Stimulated activated CD4-positive, alpha-beta T cell treated with anti-CD3 and anti-CD28 coated beads, Interleukin-2, amount 100 ng/mL, for 4 hours (primary cell): ENCODE measurements around the gene OLFML3.

Experiments
- DNase-seq: peaks from one replicate; pipeline ENCODE4 v3.0.0-alpha.2; 2020; ENCODE audit warnings: low read depth

Gene OLFML3

DNA sequence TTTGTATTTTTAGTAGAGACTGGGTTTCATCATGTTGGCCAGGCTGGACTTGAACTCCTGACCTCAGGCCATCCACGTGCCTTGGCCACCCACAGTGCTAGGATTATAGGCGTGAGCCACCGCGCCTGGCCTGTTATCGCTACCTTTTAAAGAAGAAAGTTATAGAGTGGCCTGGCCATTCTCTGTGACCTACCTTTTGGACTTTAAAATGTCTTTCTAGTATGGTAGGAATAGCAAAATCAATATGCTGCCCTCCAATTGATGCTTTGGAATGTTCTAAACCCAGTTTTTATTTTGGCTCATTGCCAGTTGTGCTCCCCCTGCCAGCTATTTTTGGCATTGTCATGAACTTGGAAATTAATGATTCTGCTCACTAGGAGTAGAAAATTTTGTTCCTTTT lies 30.3 kb upstream of the OLFML3 start:
- no peak for DNase-seq

DNA sequence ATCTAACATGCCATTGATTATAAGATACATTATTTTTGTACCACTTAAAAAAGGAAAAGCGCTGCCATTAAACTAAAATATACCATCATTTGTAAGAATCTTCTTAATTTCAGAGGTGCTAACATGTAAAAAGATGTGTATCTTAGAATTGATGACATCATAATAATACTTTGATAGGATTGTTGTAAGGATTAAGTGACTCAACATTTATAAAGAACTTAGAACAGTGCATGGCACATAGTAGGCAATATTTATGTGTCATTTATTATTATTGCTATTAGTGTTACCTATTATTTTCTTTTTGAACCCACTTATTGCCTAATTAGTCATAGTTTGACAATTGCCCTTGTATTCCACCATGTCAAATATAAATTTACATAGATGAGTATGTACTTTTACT lies 28.4 kb upstream of the OLFML3 start:
- DNase-seq = no peak

DNA sequence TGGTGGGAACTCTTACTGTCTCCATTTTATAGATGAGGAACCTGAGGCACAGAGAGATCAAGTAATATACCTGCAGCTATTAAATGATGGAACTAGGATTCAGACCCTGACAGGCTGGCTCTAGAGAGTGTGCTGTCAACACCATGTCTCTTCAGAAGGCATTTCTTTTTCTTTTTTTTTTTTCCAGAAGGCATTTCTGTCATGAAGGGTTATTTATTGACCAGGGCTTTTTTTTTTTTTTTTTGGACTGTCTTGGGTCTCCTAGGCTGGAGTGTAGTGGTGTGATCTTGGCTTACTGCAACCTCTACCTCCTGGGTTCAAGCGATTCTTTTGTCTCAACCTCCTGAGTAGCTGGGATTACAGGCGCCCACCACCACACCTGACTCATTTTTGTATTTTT lies 27.6 kb upstream of the OLFML3 start:
- no peak for DNase-seq

DNA sequence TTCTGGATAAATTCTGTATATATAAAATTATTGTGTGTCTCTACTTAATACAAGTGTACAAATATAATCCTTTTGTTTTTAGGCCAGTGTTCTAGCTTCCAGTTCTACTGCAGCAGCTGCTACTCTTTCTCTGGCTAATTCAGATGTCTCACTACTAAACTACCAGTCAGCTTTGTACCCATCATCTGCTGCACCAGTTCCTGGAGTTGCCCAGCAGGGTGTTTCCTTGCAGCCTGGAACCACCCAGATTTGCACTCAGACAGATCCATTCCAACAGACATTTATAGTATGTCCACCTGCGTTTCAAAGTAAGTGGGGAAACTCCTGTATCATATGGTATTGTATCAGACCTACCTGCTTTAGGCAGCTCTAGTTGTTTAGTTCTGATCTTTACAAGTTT lies 21.3 kb upstream of the OLFML3 start:
- no peak for DNase-seq

DNA sequence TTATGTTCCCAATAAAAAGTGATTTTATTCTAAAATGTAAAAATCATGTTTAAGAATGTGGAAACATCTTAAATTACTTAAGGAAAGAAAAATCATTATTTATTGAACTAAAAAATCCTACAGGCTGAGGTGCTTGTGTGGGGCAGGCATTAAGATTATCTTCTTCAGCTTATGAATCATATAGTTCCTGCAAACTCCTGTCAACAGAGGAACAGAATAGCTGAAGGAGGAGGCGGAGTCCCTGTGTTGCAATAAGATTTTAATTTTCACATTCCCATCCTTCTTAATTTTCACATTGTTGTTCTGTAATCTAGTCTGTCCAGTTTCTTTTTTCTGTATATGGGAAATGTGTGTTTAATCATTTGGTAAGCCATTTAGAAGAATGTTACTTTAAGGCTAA lies 20.6 kb upstream of the OLFML3 start:
- no peak for DNase-seq

DNA sequence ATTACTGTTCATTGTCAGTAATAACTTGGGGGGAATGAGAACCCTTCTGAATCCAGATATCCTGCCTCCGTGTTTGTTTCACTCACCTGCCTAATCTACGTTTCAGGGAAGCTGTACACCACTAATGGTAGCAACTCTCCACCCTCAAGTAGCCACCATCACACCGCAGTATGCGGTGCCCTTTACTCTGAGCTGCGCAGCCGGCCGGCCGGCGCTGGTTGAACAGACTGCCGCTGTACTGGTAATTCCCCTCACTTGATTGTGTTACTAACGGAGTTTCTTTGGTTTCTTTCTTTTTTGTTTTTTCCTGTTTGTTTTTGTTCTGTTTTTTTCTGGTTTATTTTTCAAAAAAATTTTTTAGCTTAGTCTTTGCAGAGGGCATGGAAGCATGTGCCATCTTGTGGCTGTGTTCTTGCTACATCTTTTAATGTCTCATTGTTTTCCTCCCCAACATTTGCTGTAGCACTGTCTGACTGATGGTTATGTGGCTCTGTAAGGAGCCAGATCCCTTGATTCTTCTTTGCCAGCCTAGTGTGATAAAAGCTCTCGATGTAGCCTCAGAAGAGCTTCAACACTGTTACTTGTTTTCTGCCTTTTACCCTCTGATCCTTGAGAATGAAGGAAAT lies 15.9 kb upstream of the OLFML3 start:
- DNase-seq = no peak

DNA sequence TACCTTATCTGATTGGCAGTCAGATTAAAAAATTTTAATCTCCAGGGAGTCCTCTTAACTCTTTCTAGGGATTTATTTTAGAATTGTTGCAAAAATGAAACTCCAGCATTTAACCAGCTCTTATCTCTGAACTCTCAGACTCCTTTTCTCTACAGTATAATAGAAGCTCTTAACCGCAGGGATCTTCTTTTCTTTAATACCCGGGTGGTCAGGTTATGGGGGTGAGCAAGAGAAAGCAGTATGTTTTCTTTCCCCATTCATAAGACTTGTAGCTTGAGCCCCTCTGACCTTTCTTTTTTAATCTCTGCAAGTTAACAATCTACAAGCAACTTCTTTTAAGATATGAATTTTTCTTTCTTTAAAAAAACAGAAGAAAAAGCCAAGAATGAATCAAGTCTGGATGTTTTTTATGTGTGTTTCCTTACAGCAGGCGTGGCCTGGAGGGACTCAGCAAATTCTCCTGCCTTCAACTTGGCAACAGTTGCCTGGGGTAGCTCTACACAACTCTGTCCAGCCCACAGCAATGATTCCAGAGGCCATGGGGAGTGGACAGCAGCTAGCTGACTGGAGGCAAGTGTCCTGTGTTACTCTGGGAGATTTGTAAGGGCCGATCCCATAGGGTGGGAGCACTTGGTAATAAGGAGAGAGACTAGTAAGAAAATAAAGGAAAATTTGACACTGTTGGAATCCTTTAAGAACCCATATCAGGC lies 13.4 kb upstream of the OLFML3 start:
- no peak for DNase-seq

DNA sequence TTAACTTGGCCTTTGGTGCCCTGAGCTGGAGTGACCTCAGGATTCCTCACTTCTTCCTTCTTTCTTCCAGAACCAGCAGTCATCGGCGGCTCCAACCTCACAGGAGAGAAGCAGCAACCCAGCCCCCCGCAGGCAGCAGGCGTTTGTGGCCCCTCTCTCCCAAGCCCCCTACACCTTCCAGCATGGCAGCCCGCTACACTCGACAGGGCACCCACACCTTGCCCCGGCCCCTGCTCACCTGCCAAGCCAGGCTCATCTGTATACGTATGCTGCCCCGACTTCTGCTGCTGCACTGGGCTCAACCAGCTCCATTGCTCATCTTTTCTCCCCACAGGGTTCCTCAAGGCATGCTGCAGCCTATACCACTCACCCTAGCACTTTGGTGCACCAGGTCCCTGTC lies 6.3 kb upstream of the OLFML3 start:
- DNase-seq = no peak

DNA sequence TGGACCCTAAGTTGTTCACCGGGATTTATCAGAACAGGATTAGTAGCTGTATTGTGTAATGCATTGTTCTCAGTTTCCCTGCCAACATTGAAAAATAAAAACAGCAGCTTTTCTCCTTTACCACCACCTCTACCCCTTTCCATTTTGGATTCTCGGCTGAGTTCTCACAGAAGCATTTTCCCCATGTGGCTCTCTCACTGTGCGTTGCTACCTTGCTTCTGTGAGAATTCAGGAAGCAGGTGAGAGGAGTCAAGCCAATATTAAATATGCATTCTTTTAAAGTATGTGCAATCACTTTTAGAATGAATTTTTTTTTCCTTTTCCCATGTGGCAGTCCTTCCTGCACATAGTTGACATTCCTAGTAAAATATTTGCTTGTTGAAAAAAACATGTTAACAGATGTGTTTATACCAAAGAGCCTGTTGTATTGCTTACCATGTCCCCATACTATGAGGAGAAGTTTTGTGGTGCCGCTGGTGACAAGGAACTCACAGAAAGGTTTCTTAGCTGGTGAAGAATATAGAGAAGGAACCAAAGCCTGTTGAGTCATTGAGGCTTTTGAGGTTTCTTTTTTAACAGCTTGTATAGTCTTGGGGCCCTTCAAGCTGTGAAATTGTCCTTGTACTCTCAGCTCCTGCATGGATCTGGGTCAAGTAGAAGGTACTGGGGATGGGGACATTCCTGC lies 3.9 kb upstream of the OLFML3 start:
- no peak for DNase-seq

DNA sequence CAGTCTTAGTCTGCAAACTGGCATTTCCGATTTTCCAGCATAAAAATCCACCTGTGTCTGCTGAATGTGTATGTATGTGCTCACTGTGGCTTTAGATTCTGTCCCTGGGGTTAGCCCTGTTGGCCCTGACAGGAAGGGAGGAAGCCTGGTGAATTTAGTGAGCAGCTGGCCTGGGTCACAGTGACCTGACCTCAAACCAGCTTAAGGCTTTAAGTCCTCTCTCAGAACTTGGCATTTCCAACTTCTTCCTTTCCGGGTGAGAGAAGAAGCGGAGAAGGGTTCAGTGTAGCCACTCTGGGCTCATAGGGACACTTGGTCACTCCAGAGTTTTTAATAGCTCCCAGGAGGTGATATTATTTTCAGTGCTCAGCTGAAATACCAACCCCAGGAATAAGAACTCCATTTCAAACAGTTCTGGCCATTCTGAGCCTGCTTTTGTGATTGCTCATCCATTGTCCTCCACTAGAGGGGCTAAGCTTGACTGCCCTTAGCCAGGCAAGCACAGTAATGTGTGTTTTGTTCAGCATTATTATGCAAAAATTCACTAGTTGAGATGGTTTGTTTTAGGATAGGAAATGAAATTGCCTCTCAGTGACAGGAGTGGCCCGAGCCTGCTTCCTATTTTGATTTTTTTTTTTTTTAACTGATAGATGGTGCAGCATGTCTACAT lies 2.5 kb upstream of the OLFML3 start:
- no peak for DNase-seq

DNA sequence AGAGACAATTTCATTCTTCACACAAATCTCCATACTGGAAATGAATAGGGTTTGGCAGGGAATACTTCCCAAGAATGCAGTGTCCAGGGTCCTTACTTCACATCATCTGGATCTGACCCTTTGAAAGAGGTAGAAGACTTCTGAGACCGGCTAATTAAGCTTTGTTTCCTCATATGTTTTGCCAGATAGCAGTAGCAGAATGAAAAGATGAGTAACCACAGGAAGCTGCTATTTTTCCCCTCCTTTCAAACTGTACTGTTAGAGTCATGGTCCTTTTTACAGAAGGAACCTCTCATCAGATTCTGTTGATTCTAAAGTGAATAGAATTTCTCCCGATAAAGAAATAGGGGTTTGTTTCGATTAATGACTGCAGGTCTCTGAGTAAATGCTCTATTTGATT lies 1.4 kb upstream of the OLFML3 start:
- DNase-seq = no peak

DNA sequence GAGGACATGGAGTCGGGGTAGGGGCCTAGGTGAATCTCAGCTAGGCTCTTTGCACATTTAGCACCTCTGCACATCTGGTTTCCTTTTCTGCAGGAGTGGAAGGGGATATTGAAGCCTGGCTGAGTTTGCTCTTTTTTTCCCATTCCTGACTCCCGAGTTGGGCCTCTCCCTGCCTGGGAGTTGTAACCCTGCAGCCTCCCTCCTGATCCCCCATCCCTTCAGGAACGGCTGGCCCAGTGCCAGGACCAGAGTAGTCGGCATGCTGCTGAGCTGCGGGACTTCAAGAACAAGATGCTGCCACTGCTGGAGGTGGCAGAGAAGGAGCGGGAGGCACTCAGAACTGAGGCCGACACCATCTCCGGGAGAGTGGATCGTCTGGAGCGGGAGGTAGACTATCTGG lies 836 bp downstream of the OLFML3 start:
- DNase-seq = no peak

DNA sequence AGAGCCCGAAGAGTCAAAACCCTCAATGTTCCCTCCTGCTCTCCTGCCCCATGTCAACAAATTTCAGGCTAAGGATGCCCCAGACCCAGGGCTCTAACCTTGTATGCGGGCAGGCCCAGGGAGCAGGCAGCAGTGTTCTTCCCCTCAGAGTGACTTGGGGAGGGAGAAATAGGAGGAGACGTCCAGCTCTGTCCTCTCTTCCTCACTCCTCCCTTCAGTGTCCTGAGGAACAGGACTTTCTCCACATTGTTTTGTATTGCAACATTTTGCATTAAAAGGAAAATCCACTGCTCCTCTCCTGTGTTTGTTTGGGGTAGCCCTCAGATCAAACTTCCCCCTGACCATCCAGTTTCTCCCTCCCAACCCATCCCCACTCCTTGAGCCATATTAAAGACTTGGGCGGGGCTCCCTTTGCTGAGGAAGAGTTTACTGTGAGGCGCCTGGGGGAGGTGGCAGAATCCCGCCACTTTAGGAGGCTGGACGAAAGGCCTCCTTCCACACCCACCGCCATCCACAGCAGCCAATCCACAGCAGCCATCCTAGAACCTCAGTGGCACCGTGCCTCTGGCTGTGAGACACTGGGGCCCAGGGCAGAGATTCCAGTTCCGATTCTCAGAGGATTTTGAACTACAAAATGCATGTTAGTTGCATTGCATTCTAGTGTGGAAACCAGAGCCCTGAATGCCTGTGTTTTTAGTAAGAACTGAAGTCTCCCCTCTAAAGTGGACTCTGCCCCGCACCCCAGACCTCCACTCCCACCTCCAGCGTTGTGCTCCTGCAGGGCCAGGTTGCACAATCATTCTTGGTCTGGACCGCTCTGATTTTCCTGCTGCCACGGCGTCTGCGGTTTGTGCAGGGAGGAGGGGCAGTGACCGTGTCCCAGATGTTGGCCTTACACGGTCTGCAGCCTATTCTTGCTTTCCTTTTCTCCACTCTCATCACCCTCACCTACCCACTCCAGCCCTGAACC lies 3.0 kb downstream of the OLFML3 start:
- no peak for DNase-seq

DNA sequence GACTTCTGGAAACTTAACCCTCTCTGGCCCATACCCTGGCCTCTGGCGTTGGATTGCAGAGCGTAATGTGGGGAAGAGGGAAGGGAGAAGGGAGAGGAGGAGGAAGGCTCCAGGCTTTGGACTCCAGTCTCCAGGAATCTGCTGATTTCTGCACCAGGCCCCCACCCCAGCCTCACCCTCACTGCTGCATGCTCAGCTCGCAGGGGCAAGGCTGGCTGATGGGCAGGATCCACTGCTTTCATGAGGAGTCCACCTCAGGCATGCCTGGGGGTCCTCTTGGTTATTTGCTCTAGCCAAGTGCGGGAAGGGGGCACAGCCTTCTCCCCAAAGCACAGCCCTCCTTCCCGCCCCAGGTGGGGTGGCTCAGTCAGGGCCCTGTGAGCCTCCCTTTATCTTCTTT lies 3.7 kb downstream of the OLFML3 start:
- DNase-seq = no peak

DNA sequence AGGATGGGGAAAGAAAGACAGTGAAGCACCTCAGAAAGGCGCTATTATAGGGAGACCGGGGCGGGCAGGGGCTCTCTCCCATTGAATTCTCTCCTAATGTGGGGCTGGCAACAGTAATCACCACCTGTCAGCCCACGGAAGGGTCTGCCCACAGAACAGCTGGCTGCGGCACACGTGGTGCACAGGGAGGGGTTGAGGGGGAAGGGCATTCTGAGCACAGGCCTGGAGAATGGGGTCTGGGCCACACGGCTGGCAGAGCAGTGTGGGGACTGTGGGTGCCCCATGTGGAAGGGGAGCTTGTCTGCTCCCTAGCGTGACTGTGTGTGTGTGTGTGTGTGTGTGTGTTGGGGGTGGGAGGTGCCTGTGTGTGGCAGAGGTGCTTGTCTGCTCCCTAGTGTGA lies 4.1 kb downstream of the OLFML3 start:
- DNase-seq = no peak

DNA sequence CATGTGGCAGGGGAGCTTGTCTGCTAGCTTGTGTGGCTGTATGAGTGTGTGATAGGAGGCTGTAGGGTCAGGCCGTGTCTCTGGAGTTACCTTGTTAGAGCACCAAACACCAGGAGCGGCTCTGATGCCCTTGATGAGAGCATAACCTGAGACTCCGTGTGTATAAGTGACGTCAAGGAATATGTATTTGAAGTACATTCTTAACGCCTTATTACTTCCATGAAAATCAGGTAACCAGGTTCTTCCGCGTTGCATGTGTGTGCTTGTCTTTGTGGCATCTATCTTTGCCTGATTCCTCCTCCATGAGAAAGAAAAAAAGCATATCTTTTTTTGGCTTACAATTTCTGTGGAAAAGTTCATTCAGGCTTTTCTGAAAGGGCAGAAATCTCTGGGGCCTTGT lies 4.6 kb downstream of the OLFML3 start:
- DNase-seq = no peak

DNA sequence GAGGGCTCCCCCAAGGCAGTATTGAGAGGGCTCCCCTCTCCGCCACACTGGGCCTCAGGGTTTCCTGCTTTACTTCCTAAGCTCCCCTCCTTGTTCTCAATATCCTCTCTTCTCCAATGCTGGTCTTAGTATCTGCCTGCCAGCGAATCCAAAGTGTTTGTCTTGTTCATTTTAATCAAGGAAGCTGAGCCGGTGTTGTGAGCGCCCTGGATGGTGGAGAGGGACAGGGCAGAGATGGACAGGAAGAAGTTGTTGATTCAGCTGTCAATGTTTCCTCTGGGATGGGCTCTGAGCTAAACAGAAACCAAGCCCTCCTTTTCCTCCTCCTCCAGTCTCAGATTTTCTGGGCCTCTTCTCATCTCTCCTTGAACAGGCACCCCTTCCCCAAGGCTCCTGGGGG lies 5.4 kb downstream of the OLFML3 start:
- DNase-seq = no peak

DNA sequence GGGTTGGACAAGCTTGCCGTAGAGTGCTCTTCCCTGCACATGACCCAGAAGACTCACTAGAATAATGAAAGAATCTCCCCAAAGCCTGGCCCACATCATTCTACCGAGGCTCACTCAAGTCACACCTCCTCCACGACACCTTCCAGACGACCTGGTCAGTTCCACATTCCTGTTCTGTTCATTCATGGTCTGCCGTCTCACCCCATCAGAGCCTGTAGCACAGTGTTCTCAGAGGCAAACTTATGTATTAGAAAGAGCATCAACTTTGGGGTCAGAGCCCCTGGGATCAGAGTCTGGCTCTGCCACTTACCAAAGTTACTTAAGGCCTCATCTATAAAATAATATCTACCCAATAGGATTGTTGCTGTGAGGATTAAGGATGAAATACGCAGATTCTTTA lies 7.5 kb downstream of the OLFML3 start:
- no peak for DNase-seq

DNA sequence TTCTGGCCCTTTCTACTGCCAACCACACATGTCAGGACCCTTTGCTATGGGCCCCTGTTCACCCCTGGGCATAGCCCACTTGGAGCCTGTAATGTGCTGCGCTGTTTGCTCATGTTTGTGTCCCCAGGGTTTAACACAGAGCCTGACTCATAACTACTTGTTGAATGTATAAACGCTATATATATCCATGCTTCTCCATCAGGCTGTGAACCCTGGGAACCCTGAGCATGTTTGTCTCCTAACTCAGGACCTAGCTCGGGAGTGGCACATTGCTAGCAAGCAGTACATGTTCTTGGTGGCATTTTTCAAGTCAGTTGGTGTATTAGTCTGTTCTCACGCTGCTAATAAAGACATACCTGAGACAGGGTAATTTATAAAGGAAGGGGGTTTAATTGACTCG lies 8.0 kb downstream of the OLFML3 start:
- no peak for DNase-seq

DNA sequence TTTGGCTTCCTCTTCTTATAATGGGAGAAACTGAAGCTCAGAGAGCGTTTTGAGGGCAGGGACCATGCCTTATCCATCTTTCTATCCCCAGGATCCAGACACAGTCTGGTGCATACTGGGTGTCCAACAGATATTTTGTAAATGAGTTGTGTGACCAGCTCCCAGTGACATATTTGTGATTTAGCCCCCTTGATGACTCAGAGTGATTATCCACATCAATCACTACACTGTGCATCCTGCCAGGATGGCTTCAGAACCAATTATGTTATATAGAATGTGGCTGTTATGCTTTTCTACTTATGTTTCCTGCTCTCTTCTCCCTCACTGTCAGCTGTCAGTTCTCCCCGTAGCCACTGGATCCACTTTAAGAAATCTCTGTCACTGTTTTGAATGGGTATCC lies 11.3 kb downstream of the OLFML3 start:
- DNase-seq = no peak

DNA sequence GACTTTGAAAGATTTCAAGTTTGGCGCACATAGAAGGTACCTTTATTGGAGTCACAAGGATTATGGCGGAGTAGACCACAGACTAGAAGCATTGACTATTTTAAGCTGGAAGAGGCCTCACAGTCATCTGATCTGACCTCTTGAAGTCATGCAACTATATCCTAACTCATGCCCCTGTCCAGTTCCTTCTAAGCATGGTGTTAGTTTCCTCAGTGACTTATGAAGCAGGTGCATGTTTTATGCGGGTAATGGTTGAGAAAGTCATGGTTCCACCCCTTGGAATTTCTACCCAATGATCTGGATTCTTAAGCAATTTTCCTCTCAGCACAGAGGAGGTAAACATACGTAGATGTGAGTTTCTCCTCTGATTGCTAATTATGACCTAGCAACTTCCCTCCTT lies 11.7 kb downstream of the OLFML3 start:
- no peak for DNase-seq

DNA sequence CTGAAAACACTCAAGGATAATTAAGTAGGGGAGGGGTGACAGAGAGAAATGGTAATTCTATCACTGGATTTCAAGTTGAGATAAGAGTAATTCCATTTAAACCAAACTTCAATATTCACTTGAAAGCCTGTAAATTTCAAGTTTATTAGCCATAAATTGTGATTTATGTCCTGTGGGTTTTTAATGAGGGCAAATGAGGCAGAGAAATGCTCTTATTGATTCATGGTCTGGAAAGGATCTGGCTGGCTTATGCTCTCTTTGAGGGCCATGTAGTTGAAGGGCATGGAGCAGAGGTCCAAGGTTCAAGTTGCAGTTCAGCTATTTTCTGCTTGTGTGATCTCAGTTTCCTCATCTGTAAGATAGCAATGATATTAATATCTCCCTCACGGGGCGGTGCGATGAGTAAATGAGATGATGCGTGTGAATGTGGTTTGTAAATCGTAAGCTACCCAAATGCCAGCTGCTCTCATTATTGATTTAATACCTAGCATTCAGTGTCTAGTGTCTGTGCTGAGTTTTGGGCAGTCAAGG lies 12.3 kb downstream of the OLFML3 start:
- no peak for DNase-seq
